ENCODE measurements around the gene RAB11A. TPM values are rescaled to one million over a fixed set of nuclear protein-coding genes. Genes with fewer than 3 reads are reported as not detected.

Gene RAB11A
- total and polyA plus RNA-seq, 2 of the 13 experiments (the other 11 are each of a cell fraction or from before 2014, with no cell fraction given) = 161 to 162 TPM

DNA sequence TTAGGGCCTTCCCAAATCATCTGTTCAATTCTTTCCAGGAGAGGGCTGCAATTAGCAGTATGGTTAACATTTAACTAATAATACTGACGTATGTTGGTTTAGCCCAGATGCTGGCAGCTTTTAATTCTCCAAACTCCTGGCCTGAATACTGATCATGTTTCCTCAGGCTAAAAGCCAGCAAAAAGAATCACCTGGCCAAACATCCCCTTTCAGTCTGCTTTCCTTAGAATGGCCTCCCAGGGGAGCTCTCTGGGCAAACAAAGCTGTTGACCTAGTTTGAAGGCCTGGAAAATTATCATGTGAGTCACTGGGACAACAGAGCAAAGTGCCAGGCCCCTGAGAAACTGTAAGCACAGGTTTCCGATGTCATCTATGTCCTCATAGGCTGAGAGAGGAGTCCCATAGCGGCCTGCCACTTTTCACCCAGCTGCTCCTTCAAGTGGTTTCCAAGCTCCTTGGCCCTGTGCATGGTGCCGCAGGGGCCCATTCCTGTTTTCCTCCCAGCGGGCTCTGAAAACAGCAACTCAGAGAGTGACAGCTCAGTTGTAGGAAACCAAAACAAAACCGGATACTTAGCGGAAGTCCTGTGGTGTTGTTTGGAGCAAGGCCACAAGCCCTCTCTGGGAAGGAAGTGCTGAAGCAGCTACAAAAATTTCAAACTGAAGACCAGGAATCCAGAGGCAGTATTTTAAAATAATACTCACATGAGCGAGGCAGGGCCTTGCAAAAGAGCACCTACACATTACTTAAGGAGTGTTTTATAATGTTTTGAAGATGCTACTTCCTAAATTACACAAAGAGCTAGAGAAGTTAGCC is 36.5 kb upstream of the RAB11A start (continued):
- TF ChIP-seq, protein P1, sequence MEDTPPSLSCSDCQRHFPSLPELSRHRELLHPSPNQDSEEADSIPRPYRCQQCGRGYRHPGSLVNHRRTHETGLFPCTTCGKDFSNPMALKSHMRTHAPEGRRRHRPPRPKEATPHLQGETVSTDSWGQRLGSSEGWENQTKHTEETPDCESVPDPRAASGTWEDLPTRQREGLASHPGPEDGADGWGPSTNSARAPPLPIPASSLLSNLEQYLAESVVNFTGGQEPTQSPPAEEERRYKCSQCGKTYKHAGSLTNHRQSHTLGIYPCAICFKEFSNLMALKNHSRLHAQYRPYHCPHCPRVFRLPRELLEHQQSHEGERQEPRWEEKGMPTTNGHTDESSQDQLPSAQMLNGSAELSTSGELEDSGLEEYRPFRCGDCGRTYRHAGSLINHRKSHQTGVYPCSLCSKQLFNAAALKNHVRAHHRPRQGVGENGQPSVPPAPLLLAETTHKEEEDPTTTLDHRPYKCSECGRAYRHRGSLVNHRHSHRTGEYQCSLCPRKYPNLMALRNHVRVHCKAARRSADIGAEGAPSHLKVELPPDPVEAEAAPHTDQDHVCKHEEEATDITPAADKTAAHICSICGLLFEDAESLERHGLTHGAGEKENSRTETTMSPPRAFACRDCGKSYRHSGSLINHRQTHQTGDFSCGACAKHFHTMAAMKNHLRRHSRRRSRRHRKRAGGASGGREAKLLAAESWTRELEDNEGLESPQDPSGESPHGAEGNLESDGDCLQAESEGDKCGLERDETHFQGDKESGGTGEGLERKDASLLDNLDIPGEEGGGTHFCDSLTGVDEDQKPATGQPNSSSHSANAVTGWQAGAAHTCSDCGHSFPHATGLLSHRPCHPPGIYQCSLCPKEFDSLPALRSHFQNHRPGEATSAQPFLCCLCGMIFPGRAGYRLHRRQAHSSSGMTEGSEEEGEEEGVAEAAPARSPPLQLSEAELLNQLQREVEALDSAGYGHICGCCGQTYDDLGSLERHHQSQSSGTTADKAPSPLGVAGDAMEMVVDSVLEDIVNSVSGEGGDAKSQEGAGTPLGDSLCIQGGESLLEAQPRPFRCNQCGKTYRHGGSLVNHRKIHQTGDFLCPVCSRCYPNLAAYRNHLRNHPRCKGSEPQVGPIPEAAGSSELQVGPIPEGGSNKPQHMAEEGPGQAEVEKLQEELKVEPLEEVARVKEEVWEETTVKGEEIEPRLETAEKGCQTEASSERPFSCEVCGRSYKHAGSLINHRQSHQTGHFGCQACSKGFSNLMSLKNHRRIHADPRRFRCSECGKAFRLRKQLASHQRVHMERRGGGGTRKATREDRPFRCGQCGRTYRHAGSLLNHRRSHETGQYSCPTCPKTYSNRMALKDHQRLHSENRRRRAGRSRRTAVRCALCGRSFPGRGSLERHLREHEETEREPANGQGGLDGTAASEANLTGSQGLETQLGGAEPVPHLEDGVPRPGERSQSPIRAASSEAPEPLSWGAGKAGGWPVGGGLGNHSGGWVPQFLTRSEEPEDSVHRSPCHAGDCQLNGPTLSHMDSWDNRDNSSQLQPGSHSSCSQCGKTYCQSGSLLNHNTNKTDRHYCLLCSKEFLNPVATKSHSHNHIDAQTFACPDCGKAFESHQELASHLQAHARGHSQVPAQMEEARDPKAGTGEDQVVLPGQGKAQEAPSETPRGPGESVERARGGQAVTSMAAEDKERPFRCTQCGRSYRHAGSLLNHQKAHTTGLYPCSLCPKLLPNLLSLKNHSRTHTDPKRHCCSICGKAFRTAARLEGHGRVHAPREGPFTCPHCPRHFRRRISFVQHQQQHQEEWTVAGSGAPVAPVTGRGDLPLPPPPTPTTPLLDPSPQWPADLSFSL (CRISPR knock-in tag; IDR thresholded peaks at IDR 0.05) = 0 out of 2 replicates have a peak, but pooled peaks have one; percentile 34
- TF ChIP-seq, protein P2, sequence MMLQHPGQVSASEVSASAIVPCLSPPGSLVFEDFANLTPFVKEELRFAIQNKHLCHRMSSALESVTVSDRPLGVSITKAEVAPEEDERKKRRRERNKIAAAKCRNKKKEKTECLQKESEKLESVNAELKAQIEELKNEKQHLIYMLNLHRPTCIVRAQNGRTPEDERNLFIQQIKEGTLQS (CRISPR knock-in tag; IDR thresholded peaks at IDR 0.05) = peak; percentile 84
- no peak; the same call in 1 of the 2 replicates for TF ChIP-seq ZNF256 (CRISPR knock-in tag; conservative IDR thresholded peaks at IDR 0.05)
- no peak for TF ChIP-seq ZNF713 (CRISPR knock-in tag; IDR thresholded peaks at IDR 0.05)
- TF ChIP-seq TOPORS (CRISPR knock-in tag; IDR thresholded peaks at IDR 0.05) = 0 out of 2 replicates have a peak, but pooled peaks have one; percentile 56
- TF ChIP-seq ZNF292 (CRISPR knock-in tag; IDR thresholded peaks at IDR 0.05; ENCODE audit: borderline replicate concordance, low read depth) = peak; percentile 58; the same call in 1 of the 2 replicates
- TF ChIP-seq YEATS2 (CRISPR knock-in tag; IDR thresholded peaks at IDR 0.05; ENCODE audit: borderline replicate concordance) = peak; percentile 72; the same call in 1 of the 2 replicates
- TF ChIP-seq, protein P3, sequence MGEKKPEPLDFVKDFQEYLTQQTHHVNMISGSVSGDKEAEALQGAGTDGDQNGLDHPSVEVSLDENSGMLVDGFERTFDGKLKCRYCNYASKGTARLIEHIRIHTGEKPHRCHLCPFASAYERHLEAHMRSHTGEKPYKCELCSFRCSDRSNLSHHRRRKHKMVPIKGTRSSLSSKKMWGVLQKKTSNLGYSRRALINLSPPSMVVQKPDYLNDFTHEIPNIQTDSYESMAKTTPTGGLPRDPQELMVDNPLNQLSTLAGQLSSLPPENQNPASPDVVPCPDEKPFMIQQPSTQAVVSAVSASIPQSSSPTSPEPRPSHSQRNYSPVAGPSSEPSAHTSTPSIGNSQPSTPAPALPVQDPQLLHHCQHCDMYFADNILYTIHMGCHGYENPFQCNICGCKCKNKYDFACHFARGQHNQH (CRISPR knock-in tag; IDR thresholded peaks at IDR 0.05) = peak; percentile 94
- peak; percentile 46; the same call in 1 of the 2 replicates for TF ChIP-seq KMT2A (CRISPR knock-in tag; IDR thresholded peaks at IDR 0.05)
- TF ChIP-seq, protein P4, sequence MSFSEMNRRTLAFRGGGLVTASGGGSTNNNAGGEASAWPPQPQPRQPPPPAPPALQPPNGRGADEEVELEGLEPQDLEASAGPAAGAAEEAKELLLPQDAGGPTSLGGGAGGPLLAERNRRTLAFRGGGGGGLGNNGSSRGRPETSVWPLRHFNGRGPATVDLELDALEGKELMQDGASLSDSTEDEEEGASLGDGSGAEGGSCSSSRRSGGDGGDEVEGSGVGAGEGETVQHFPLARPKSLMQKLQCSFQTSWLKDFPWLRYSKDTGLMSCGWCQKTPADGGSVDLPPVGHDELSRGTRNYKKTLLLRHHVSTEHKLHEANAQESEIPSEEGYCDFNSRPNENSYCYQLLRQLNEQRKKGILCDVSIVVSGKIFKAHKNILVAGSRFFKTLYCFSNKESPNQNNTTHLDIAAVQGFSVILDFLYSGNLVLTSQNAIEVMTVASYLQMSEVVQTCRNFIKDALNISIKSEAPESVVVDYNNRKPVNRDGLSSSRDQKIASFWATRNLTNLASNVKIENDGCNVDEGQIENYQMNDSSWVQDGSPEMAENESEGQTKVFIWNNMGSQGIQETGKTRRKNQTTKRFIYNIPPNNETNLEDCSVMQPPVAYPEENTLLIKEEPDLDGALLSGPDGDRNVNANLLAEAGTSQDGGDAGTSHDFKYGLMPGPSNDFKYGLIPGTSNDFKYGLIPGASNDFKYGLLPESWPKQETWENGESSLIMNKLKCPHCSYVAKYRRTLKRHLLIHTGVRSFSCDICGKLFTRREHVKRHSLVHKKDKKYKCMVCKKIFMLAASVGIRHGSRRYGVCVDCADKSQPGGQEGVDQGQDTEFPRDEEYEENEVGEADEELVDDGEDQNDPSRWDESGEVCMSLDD (CRISPR knock-in tag; IDR thresholded peaks at IDR 0.05; ENCODE audit: borderline replicate concordance) = peak; percentile 73; the same call in 1 of the 2 replicates
- no peak for TF ChIP-seq ZNF747 (CRISPR knock-in tag; IDR thresholded peaks at IDR 0.05; ENCODE audit: borderline replicate concordance)
- peak; percentile 90 for TF ChIP-seq HOXA3 (CRISPR knock-in tag; IDR thresholded peaks at IDR 0.05)
- peak; percentile 61; the same call in 1 of the 2 replicates for TF ChIP-seq ZNF761 (CRISPR knock-in tag; conservative IDR thresholded peaks at IDR 0.05)
- TF ChIP-seq MAFK (conservative IDR thresholded peaks at IDR 0.05 in 1 of 2, IDR thresholded peaks at IDR 0.05 in 1 of 2; ENCODE audit: low read length in 2 of 2) = 0 out of 4 replicates have a peak, but pooled peaks of 1 of the 2 experiments have one; percentile 27
- TF ChIP-seq SP5 (CRISPR knock-in tag; IDR thresholded peaks at IDR 0.05; ENCODE audit: borderline replicate concordance, low read depth) = no peak
- TF ChIP-seq, protein P5, sequence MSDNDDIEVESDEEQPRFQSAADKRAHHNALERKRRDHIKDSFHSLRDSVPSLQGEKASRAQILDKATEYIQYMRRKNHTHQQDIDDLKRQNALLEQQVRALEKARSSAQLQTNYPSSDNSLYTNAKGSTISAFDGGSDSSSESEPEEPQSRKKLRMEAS (IDR thresholded peaks at IDR 0.05) = peak; percentile 70
- TF ChIP-seq ZNF224 (CRISPR knock-in tag; IDR thresholded peaks at IDR 0.05) = peak; percentile 91
- TF ChIP-seq SIN3B (IDR thresholded peaks at IDR 0.05; ENCODE audit: low read length) = 0 out of 2 replicates have a peak, but pooled peaks have one; percentile 32

All from HepG2 (cell line).